HG02973 (cell line): ENCODE results near the gene ZNF599.
A peak's percentile ranks its signal among the peaks of the same experiment; 100 is the strongest.
"Not testable (repeated sequence)": the region's sequence is repeated elsewhere in the genome, so short reads cannot be mapped to it uniquely, and the experiment has no call there.

Source experiments
- ATAC-seq: cut with Tn5 transposase; IDR thresholded peaks from one replicate; pipeline ENCODE4 v1.9.1; 2021; ENCODE audit warnings: moderate library complexity; ENCODE audit not compliant: unreplicated experiment

Gene ZNF599

GRCh38 chr19:34772697-34773554 is at the start of gene ZNF599:
ZNF599 (minus strand) TSS chr19:34773215; CDS start chr19:34772841, 374 bp downstream.
- peak; percentile 95 for ATAC-seq

GRCh38 chr19:34818270-34818669 is 45.3 kb upstream of the ZNF599 start:
- ATAC-seq = no peak

GRCh38 chr19:34816708-34817107 is 43.7 kb upstream of the ZNF599 start:
- ATAC-seq = no peak

DNA sequence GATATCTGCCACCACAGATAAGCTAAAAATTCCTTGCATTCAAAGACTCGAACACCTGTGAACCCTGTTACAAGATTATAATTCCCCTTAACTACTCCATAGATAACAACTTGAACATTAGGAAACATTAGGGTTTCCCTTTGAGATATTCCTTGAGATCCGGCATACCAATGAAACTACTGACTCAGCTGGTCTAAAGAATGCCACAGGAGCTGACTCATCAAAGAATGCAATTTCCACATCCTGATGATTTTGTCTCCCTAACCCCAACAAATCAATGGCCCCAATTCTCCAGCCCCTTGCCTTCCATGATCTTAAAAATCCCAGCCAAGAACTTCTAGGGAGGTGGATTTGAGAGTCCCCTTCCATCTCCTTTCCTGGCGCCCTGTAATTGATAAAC is 35.6 kb upstream of the ZNF599 start:
- ATAC-seq = no peak

GRCh38 chr19:34806976-34807860 is 34.2 kb upstream of the ZNF599 start:
- no peak for ATAC-seq

- no peak for ATAC-seq
Measured at GRCh38 chr19:34804115-34804514, 31.1 kb upstream of the ZNF599 start.

DNA sequence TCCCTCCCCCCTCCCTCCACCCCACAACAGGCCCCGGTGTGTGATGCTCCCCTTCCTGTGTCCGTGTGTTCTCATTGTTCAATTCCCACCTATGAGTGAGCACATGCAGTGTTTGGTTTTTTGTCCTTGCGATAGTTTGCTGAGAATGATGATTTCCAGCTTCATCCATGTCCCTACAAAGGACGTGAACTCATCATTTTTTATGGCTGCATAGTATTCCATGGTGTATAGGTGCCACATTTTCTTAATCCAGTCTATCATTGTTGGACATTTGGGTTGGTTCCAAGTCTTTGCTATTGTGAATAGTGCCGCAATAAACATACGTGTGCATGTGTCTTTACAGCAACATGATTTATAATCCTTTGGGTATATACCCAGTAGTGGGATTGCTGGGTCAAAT is 23.9 kb upstream of the ZNF599 start:
- not testable (repeated sequence) for ATAC-seq

DNA sequence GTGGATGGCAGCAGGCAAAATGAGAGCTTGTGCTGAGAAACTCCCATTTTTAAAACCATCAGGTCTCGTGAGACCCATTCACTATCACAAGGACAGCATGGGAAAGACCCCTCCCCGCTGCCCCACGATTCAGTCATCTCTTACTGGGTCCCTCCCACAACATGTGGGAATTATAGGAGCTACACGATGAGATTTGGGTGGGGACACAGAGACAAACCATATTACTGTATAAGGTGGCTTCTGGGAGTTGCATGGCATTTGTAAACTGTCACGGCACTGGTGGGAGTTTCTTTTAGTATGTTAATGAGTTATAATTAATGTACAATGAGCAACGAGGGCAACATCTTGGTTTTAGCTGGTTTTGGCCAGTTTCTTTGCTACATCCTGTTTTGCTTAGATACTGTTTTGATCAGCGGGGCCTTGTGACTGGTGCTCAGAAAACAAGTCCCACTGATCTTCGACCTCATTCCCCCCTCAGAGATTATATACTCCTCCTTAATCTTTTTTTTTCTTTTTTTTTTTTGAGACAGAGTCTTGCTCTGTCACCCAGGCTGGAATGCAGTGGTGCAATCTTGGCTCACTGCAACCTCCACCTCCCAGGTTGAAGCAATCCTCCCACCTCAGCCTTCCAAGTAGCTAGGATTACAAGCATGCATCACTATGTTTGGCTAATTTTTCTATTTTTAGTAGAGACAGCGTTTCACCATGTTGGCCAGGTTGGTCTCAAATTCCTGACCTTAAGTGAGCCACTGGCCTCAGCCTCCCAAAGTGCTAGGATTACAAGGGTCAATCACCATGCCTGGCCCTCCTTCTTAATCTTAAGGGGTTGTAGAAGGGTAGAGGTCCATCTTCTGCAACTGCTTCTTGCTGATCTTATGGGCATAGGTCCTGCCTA is 21.3 kb upstream of the ZNF599 start:
- ATAC-seq = no peak

GRCh38 chr19:34793565-34793964 is 20.6 kb upstream of the ZNF599 start:
- ATAC-seq = no peak

GRCh38 chr19:34788074-34788473 is 15.1 kb upstream of the ZNF599 start:
- ATAC-seq = no peak

DNA sequence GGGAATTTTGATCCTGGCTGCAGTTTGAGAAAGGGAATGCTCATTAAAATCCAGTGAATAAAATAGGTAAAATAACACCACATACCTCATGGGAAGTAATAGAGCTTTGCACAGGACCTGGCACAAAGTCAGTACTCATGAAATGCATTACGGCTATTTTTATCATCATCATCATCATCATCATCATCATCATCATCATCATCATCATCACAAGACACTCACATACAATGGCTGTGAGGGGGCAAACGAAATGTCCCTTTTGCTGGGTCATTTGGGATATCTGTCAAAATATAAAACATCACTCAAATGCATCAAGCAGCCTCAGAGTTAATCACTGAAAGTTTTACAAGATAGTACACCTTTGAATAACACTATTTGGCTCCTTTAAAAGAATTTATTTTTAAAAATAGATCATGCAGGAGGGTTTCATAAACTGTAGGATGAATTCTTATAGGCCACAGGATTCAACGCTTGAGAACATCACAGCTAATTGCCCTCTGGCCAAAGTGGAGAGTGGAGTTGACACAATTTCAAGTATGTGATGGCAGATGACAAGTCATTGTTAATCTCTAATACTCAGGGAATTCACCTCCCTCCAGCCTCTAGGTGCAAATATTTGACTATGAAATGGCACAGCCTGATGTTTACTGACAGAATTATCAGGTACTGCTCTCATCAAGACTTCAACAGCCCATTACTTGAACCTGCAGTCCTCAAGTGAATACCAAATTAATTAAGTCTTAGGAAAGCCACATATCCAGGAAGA is 14.2 kb upstream of the ZNF599 start:
- no peak for ATAC-seq

DNA sequence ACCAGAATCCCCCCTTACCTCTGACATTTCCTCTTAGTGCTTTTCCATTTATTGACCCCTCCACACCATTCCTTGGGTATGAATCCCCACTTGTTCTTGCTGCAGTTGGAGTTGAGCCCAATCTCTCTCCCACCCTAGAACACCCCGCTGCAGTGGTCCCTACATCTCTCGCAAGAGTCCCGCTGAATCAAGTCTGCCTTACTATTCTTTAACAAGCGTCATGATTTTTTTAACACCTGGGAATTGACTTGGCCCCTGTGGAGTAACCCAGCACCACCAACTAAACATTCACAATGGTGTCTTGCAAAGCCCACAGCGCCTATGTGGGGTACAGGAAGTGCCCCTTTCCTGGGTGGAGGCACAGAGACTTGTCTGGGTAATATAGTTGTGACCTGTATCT is 13.2 kb upstream of the ZNF599 start:
- no peak for ATAC-seq

GRCh38 chr19:34779652-34780051 is 6.6 kb upstream of the ZNF599 start:
- ATAC-seq = no peak

DNA sequence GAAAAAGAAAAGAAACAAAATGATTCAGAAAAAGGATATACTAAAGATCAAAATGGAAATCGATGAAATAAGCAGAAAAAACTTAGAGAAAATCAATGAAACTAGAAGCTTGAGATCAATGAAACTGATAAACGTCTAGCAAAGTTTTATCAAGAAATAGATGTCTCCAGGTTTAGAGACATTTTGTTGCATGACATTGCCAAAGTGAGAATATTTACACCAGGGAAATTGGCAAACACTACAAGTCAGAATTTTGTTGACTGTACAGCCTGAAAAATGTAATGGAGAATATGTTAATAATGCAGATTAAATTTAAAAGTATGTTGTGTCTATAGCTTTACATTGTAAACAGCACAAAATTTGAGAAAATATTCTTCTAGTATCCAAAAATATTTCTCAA is 5.3 kb upstream of the ZNF599 start:
- ATAC-seq = no peak

- ATAC-seq = no peak
Measured at GRCh38 chr19:34774857-34775256, 1.8 kb upstream of the ZNF599 start.

GRCh38 chr19:34773555-34773864 is 495 bp upstream of the ZNF599 start:
- no peak for ATAC-seq

GRCh38 chr19:34767951-34768350 is 5.1 kb downstream of the ZNF599 start:
- no peak for ATAC-seq

GRCh38 chr19:34766386-34766785 is 6.6 kb downstream of the ZNF599 start:
- ATAC-seq = no peak

DNA sequence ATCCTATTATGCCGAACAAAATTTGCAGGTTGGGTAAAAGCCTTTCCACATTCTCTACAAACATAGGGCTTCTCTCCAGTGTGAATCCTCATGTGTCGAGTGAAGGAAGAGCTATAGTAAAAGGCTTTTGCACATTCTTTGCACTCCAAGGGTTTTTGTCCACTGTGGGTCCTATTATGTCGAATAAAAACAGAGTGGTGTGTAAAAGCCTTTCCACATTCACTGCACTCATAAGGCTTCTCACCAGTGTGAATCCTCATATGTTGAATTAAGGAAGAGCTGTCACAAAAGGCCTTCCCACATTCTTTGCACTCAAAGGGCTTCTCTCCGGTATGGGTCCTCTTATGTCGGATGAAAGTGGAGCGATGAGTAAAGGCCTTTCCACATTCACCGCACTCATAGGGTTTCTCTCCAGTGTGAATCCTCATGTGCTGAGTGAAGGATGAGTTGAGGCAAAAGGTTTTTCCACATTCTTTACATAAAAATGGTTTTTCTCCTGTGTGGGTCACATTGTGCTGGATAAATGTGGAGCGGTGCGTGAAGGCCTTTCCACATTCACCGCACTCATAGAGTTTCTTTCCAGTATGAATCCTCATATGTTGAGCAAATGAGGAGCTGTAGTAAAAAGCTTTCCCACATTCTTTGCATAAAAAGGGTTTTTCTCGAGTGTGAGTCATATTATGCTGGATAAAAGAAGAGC is 13.6 kb downstream of the ZNF599 start:
- ATAC-seq = no peak

DNA sequence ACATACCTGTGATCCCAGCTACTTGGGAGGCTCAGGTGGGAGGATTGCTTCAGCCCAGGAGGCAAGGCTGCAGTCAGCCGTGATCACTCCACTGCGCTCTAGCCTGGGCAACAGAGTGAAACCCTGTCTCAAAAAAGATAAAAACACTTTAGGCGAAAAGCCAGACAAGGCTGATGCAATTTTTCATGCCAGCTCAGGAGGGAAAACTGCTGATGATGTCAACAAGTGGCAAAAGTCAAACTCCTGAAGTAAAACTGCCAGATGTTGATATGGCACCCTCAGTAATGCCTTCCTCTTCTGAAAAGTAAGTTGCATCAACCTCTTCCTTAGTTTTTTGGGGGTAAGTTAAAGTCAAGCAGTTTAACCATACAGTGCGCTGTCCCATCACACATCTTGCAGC is 15.6 kb downstream of the ZNF599 start:
- no peak for ATAC-seq
